K562 (cell line): Measurements from ENCODE around the gene PFDN2.
"Not testable (repeated sequence)": the region's sequence is repeated elsewhere in the genome, so short reads cannot be mapped to it uniquely, and the experiment has no call there.

Experiments used
- AFF4 ChIP-seq: sonication (generic); formaldehyde crosslinking; IDR thresholded peaks from 2 replicates; pipeline ENCODE4 v1.8.0; 2023; ENCODE audit warnings: mild to moderate bottlenecking, missing genetic modification reagents
- HMGXB4 ChIP-seq: sonication (generic); formaldehyde crosslinking; IDR thresholded peaks from 2 replicates; pipeline ENCODE4 v1.8.1; 2023; ENCODE audit warnings: mild to moderate bottlenecking, missing genetic modification reagents
- MYNN ChIP-seq, 2 experiments: sonication (generic); formaldehyde crosslinking in 1 of 2; IDR thresholded peaks; 2 replicates each; pipeline versions ENCODE4 v1.5.0 to v1.6.1; 2016 to 2020; ENCODE audit warnings: antibody characterized with exemption in 1 of 2, missing genetic modification reagents in 1 of 2
- TARDBP ChIP-seq: fragments of 450-650 bp; IDR thresholded peaks from 2 replicates; pipeline ENCODE4 v1.6.1; 2016
- ZBTB33 ChIP-seq: sonication (generic); formaldehyde crosslinking; IDR thresholded peaks from 2 replicates; pipeline ENCODE4 v1.8.1; 2023; ENCODE audit warnings: mild to moderate bottlenecking, missing genetic modification reagents
- ZC3H4 ChIP-seq: sonication (generic); formaldehyde crosslinking; IDR thresholded peaks from 2 replicates; pipeline ENCODE4 v1.9.0; 2021; ENCODE audit warnings: missing genetic modification reagents, borderline replicate concordance
- ZNF282 ChIP-seq: sonication (generic); formaldehyde crosslinking; IDR thresholded peaks from 2 replicates; pipeline ENCODE4 v1.8.1; 2023; ENCODE audit warnings: missing genetic modification reagents
- TF ChIP-seq, protein P1 (sequence below): IDR thresholded peaks from 3 replicates; pipeline ENCODE4 v1.6.1; 2011; ENCODE audit warnings: borderline replicate concordance, mild to moderate bottlenecking; ENCODE audit not compliant: insufficient read length, insufficient read depth
- TF ChIP-seq, protein P2 (sequence below), 2 experiments: fragments of 450-650 bp in 1 of 2; IDR thresholded peaks; 2 replicates each; pipeline ENCODE4 v1.6.1; 2011 to 2017; ENCODE audit warnings: low read depth in 2 of 2, antibody characterized with exemption in 1 of 2, borderline replicate concordance in 1 of 2, low read length in 1 of 2, mild to moderate bottlenecking in 1 of 2, mixed read lengths in 1 of 2; ENCODE audit not compliant: control insufficient read depth in 1 of 2
- TF ChIP-seq, protein P3 (sequence below): sonication (generic); formaldehyde crosslinking; IDR thresholded peaks from 2 replicates; pipeline ENCODE4 v1.8.1; 2023; ENCODE audit warnings: mild to moderate bottlenecking, missing genetic modification reagents

GRCh38 chr1:161065681-161066080 is 52.2 kb downstream of the PFDN2 start:
- not testable (repeated sequence) for TF ChIP-seq TARDBP; ZC3H4; ZBTB33; AFF4; ZNF282 (CRISPR knock-in tag); MYNN (IDR thresholded peaks at IDR 0.05); MYNN (CRISPR knock-in tag; IDR thresholded peaks at IDR 0.05); HMGXB4
- TF ChIP-seq, protein P1, sequence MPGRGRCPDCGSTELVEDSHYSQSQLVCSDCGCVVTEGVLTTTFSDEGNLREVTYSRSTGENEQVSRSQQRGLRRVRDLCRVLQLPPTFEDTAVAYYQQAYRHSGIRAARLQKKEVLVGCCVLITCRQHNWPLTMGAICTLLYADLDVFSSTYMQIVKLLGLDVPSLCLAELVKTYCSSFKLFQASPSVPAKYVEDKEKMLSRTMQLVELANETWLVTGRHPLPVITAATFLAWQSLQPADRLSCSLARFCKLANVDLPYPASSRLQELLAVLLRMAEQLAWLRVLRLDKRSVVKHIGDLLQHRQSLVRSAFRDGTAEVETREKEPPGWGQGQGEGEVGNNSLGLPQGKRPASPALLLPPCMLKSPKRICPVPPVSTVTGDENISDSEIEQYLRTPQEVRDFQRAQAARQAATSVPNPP, result not testable (repeated sequence)
- TF ChIP-seq, protein P2, sequence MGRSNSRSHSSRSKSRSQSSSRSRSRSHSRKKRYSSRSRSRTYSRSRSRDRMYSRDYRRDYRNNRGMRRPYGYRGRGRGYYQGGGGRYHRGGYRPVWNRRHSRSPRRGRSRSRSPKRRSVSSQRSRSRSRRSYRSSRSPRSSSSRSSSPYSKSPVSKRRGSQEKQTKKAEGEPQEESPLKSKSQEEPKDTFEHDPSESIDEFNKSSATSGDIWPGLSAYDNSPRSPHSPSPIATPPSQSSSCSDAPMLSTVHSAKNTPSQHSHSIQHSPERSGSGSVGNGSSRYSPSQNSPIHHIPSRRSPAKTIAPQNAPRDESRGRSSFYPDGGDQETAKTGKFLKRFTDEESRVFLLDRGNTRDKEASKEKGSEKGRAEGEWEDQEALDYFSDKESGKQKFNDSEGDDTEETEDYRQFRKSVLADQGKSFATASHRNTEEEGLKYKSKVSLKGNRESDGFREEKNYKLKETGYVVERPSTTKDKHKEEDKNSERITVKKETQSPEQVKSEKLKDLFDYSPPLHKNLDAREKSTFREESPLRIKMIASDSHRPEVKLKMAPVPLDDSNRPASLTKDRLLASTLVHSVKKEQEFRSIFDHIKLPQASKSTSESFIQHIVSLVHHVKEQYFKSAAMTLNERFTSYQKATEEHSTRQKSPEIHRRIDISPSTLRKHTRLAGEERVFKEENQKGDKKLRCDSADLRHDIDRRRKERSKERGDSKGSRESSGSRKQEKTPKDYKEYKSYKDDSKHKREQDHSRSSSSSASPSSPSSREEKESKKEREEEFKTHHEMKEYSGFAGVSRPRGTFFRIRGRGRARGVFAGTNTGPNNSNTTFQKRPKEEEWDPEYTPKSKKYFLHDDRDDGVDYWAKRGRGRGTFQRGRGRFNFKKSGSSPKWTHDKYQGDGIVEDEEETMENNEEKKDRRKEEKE (IDR thresholded peaks at IDR 0.05; ENCODE audit: borderline replicate concordance in 1 of 2, control insufficient read depth in 1 of 2, low read depth in 2 of 2, low read length in 1 of 2), result not testable (repeated sequence)
- TF ChIP-seq, protein P3, sequence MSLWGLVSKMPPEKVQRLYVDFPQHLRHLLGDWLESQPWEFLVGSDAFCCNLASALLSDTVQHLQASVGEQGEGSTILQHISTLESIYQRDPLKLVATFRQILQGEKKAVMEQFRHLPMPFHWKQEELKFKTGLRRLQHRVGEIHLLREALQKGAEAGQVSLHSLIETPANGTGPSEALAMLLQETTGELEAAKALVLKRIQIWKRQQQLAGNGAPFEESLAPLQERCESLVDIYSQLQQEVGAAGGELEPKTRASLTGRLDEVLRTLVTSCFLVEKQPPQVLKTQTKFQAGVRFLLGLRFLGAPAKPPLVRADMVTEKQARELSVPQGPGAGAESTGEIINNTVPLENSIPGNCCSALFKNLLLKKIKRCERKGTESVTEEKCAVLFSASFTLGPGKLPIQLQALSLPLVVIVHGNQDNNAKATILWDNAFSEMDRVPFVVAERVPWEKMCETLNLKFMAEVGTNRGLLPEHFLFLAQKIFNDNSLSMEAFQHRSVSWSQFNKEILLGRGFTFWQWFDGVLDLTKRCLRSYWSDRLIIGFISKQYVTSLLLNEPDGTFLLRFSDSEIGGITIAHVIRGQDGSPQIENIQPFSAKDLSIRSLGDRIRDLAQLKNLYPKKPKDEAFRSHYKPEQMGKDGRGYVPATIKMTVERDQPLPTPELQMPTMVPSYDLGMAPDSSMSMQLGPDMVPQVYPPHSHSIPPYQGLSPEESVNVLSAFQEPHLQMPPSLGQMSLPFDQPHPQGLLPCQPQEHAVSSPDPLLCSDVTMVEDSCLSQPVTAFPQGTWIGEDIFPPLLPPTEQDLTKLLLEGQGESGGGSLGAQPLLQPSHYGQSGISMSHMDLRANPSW (CRISPR knock-in tag), result not testable (repeated sequence)
